ENCODE data around the gene SMIM35. TPM values are rescaled to one million over a fixed set of nuclear protein-coding genes. Genes with fewer than 3 reads are reported as not detected.

Gene SMIM35
- total RNA-seq, 3 donors from 2014 or later = not detected

- peaks cover 0 to 4% of the 10 kb centered on the region in 2 donors for H3K27me3 ChIP-seq
- no peak for TF ChIP-seq POLR2A (IDR thresholded peaks at IDR 0.05)
- TF ChIP-seq POLR2AphosphoS5 (IDR thresholded peaks at IDR 0.05) = no peak
- TF ChIP-seq CTCF (IDR thresholded peaks at IDR 0.05) = no peak
- H3K4me3 ChIP-seq = no peak overlapping the region
- intact Hi-C loops (cut with DNase I; ENCODE audit: low total_unique reads) = no loop called here
- no peaks in the 10 kb centered on the region for H3K9me3 ChIP-seq
- DNase-seq (ENCODE audit: low spot score in 2 of 2) = no peak
- H3K4me1 ChIP-seq = no peaks in the 10 kb centered on the region
- no peak overlapping the region for H3K27ac ChIP-seq
- no peaks in the 10 kb centered on the region for H3K36me3 ChIP-seq
Measured at GRCh38 chr11:118117790-118118601, 31.2 kb upstream of the SMIM35 start.

GRCh38 chr11:118115048-118115447, 28.3 kb upstream of the SMIM35 start:
- H3K4me3 ChIP-seq = no peak overlapping the region
- H3K27me3 ChIP-seq = peaks cover 0 to 4% of the 10 kb centered on the region in 2 donors
- DNase-seq (ENCODE audit: low spot score in 2 of 2) = no peak
- H3K36me3 ChIP-seq = no peaks in the 10 kb centered on the region
- no peak overlapping the region for H3K27ac ChIP-seq
- TF ChIP-seq POLR2A (IDR thresholded peaks at IDR 0.05) = no peak
- TF ChIP-seq CTCF (IDR thresholded peaks at IDR 0.05) = no peak
- TF ChIP-seq POLR2AphosphoS5 (IDR thresholded peaks at IDR 0.05) = no peak
- H3K9me3 ChIP-seq = no peaks in the 10 kb centered on the region
- intact Hi-C loops (cut with DNase I; ENCODE audit: low total_unique reads) = no loop called here
- H3K4me1 ChIP-seq = no peaks in the 10 kb centered on the region

GRCh38 chr11:118114266-118114665, 27.5 kb upstream of the SMIM35 start:
- no peak for DNase-seq (ENCODE audit: low spot score in 2 of 2)
- H3K9me3 ChIP-seq = no peaks in the 10 kb centered on the region
- intact Hi-C loops (cut with DNase I; ENCODE audit: low total_unique reads) = no loop called here
- H3K27me3 ChIP-seq = peaks cover 0 to 4% of the 10 kb centered on the region in 2 donors
- no peaks in the 10 kb centered on the region for H3K36me3 ChIP-seq
- TF ChIP-seq POLR2AphosphoS5 (IDR thresholded peaks at IDR 0.05) (no peak), POLR2A (IDR thresholded peaks at IDR 0.05) (no peak), CTCF (IDR thresholded peaks at IDR 0.05) (no peak)
- H3K4me3 ChIP-seq = no peak overlapping the region
- H3K4me1 ChIP-seq = no peaks in the 10 kb centered on the region
- no peak overlapping the region for H3K27ac ChIP-seq

- DNase-seq (ENCODE audit: low spot score in 2 of 2) = no peak
- TF ChIP-seq POLR2AphosphoS5 (IDR thresholded peaks at IDR 0.05) (no peak), CTCF (IDR thresholded peaks at IDR 0.05) (no peak), POLR2A (IDR thresholded peaks at IDR 0.05) (no peak)
- no peaks in the 10 kb centered on the region for H3K36me3 ChIP-seq
- H3K27me3 ChIP-seq = peaks cover 0 to 4% of the 10 kb centered on the region in 2 donors
- no peak overlapping the region for H3K27ac ChIP-seq
- no peaks in the 10 kb centered on the region for H3K9me3 ChIP-seq
- H3K4me3 ChIP-seq = no peak overlapping the region
- no peaks in the 10 kb centered on the region for H3K4me1 ChIP-seq
- intact Hi-C loops (cut with DNase I; ENCODE audit: low total_unique reads) = no loop called here
Measured at GRCh38 chr11:118112711-118113430, 26.1 kb upstream of the SMIM35 start.

GRCh38 chr11:118111744-118112035, 24.9 kb upstream of the SMIM35 start:
- no peaks in the 10 kb centered on the region for H3K9me3 ChIP-seq
- DNase-seq (ENCODE audit: low spot score in 2 of 2) = no peak
- no peak for TF ChIP-seq POLR2A (IDR thresholded peaks at IDR 0.05)
- H3K27ac ChIP-seq = no peak overlapping the region
- no peak overlapping the region for H3K4me3 ChIP-seq
- no peaks in the 10 kb centered on the region for H3K4me1 ChIP-seq
- H3K36me3 ChIP-seq = no peaks in the 10 kb centered on the region
- no peaks in the 10 kb centered on the region for H3K27me3 ChIP-seq
- intact Hi-C loops (cut with DNase I; ENCODE audit: low total_unique reads) = no loop called here

Measured in breast epithelium (tissue), 4 donors.